Neural progenitor cell (in vitro differentiated cells): ENCODE data around the gene RBM45. TPM values are rescaled to one million over a fixed set of nuclear protein-coding genes. Genes with fewer than 3 reads are reported as not detected.

ENCODE experiments used
- DNase-seq: peaks from one replicate; pipeline ENCODE4 v3.0.0-alpha.2; 2016; ENCODE audit warnings: low spot score
- H2AFZ ChIP-seq: fragments of 200-600 bp; sonication (generic); replicated peaks from 2 replicates; pipeline ENCODE4 v1.6.1; 2016; ENCODE audit warnings: antibody characterized with exemption
- H3F3A ChIP-seq: fragments of 200-600 bp; sonication (generic); 2 replicates; pipeline ENCODE4 v1.6.1; 2016; ENCODE audit warnings: antibody characterized with exemption, low read depth
- H3K27ac ChIP-seq: fragments of 200-600 bp; sonication (generic); 2 replicates; pipeline ENCODE4 v1.5.1; 2016; ENCODE audit warnings: mild to moderate bottlenecking
- H3K27me3 ChIP-seq: fragments of 200-600 bp; sonication (generic); 2 replicates; pipeline ENCODE4 v1.6.1; 2016; ENCODE audit warnings: mild to moderate bottlenecking, moderate library complexity
- H3K36me3 ChIP-seq: fragments of 200-600 bp; sonication (generic); 2 replicates; pipeline ENCODE4 v1.5.1; 2016
- H3K4me1 ChIP-seq: fragments of 200-600 bp; sonication (generic); 2 replicates; pipeline ENCODE4 v1.6.1; 2016; ENCODE audit warnings: mixed run types
- H3K4me2 ChIP-seq: fragments of 200-600 bp; sonication (generic); 2 replicates; pipeline ENCODE4 v1.6.1; 2016
- H3K4me3 ChIP-seq: fragments of 200-600 bp; sonication (generic); 2 replicates; pipeline ENCODE4 v1.5.1; 2016
- H3K79me2 ChIP-seq: fragments of 200-600 bp; sonication (generic); 2 replicates; pipeline ENCODE4 v1.6.1; 2016; ENCODE audit warnings: low read depth
- H3K9ac ChIP-seq: fragments of 200-600 bp; sonication (generic); 2 replicates; pipeline ENCODE4 v1.6.1; 2016
- H3K9me3 ChIP-seq: fragments of 200-600 bp; sonication (generic); 2 replicates; pipeline ENCODE4 v1.5.1; 2016; ENCODE audit warnings: low read depth
- H4K20me1 ChIP-seq: fragments of 200-600 bp; sonication (generic); 2 replicates; pipeline ENCODE4 v1.6.1; 2016; ENCODE audit warnings: low read depth
- H3K27ac Mint-ChIP-seq: 3 replicates; pipeline ENCODE4 v1.8.0; 2021; ENCODE audit warnings: mixed read lengths
- H3K27me3 Mint-ChIP-seq: 2 replicates; pipeline ENCODE4 v1.8.0; 2022; ENCODE audit warnings: low read depth, mild to moderate bottlenecking, inconsistent platforms, moderate library complexity, mixed read lengths; ENCODE audit not compliant: insufficient read depth
- H3K36me3 Mint-ChIP-seq: 3 replicates; pipeline ENCODE4 v1.8.0; 2021; ENCODE audit warnings: mixed read lengths
- H3K4me1 Mint-ChIP-seq: 3 replicates; pipeline ENCODE4 v1.8.0; 2021; ENCODE audit warnings: mixed read lengths
- H3K4me3 Mint-ChIP-seq: 3 replicates; pipeline ENCODE4 v1.8.0; 2021; ENCODE audit warnings: mild to moderate bottlenecking, moderate library complexity, mixed read lengths
- H3K9me3 Mint-ChIP-seq: 3 replicates; pipeline ENCODE4 v1.8.0; 2020; ENCODE audit warnings: mixed read lengths
- EZH2 ChIP-seq: fragments of 200-600 bp; sonication (generic); IDR thresholded peaks from 2 replicates; pipeline ENCODE4 v1.6.1; 2017; ENCODE audit warnings: antibody characterized with exemption, mild to moderate bottlenecking, moderate library complexity
- EZH2phosphoT487 ChIP-seq: fragments of 200-600 bp; sonication (generic); IDR thresholded peaks from 2 replicates; pipeline ENCODE4 v1.6.1; 2017; ENCODE audit warnings: antibody characterized with exemption
- total RNA-seq: library from RNA; depleted of rRNA; stranded (reverse); fragments of >200 nt; gene quantifications from 2 replicates; pipeline ENCODE4 v1.2.3, GENCODE V29; 2015; ENCODE audit warnings: low replicate concordance
- TF ChIP-seq, protein P1 (sequence below): fragments of 200-600 bp; sonication (generic); IDR thresholded peaks from 2 replicates; pipeline ENCODE4 v1.5.1; 2017; ENCODE audit warnings: antibody characterized with exemption, mild to moderate bottlenecking

Gene RBM45
- total RNA-seq, 1 donor from 2014 or later: 23.0 TPM

DNA sequence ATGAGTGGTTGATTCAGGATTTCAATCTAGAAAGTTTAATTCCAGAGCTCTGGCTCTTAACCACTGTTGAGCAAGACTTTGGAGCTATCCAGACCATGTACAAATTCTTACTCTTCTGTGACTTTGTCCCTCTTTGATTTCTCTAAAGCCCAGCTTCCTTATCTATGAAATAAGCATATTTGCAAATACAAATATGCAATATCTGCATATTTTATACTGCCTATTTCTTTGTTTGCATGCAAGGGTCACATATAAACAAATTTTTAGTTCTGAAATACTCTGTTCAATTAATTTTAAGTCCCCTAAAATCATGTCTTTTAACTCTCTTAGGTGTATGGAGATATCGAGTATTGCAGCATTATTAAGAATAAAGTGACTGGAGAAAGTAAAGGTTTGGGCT, 5.5 kb downstream of the RBM45 start:
- Histone ChIP-seq H3K27ac (no peak overlapping the region), H3K36me3 (no peaks in the 10 kb centered on the region), H3K4me3 (no peak overlapping the region), H4K20me1 (no peaks in the 10 kb centered on the region), H3K27me3 (no peaks in the 10 kb centered on the region), H3K79me2 (peaks cover 5% of the 10 kb centered on the region), H3K9me3 (no peaks in the 10 kb centered on the region), H3K4me1 (peaks cover 5% of the 10 kb centered on the region), H3K9ac (no peak overlapping the region), H2AFZ (no peak overlapping the region), H3K4me2 (no peak overlapping the region), H3F3A (peaks cover under 1% of the 10 kb centered on the region)
- Mint-ChIP-seq H3K9me3 (no peaks in the 10 kb centered on the region), H3K36me3 (peaks cover 4% of the 10 kb centered on the region), H3K4me1 (peaks cover 11% of the 10 kb centered on the region), H3K27me3 (peaks cover 2% of the 10 kb centered on the region), H3K4me3 (no peak overlapping the region), H3K27ac (no peak overlapping the region)
- no peak for TF ChIP-seq EZH2phosphoT487
- no peak for TF ChIP-seq EZH2
- TF ChIP-seq, protein P1, sequence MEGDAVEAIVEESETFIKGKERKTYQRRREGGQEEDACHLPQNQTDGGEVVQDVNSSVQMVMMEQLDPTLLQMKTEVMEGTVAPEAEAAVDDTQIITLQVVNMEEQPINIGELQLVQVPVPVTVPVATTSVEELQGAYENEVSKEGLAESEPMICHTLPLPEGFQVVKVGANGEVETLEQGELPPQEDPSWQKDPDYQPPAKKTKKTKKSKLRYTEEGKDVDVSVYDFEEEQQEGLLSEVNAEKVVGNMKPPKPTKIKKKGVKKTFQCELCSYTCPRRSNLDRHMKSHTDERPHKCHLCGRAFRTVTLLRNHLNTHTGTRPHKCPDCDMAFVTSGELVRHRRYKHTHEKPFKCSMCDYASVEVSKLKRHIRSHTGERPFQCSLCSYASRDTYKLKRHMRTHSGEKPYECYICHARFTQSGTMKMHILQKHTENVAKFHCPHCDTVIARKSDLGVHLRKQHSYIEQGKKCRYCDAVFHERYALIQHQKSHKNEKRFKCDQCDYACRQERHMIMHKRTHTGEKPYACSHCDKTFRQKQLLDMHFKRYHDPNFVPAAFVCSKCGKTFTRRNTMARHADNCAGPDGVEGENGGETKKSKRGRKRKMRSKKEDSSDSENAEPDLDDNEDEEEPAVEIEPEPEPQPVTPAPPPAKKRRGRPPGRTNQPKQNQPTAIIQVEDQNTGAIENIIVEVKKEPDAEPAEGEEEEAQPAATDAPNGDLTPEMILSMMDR: no peak
- no peak for DNase-seq

DNA sequence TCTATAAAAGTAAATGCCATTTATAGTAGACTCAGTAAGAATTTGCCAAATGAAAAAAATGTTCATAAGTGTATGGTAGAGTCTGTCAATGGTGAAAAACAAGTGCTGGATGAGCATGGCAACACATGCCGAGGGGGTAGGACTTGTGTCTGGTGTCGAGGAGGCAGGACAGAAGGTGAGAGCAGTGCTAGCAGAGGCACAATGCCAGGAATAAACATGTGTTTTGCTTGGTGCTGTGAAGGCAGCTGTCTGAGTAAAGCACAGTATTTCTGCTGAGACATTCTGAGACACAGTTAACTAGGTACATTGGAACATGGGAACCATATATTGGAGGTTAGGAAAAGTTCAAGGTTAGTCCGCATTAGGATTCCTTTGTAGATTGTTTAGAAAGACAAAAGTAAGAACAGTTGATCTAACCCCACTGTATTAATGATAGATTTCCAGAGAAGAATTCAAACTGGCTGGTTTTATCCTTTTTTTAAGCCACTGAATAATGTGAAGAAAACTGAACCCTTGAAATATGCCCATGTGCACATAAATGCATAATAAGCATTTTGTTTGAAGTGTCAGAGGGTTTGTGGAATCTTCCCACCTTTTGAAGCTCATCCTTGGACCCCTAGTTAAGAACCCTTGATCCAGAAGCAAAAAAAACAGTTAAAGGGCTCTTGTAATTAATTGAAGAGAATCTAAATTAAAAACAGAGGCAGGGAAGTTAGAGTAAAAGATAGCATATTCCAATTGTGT, 7.1 kb downstream of the RBM45 start:
- no peaks in the 10 kb centered on the region for H3K27me3 ChIP-seq
- no peaks in the 10 kb centered on the region for H3K4me1 ChIP-seq
- H3K9ac ChIP-seq: no peak overlapping the region
- H3K4me1 Mint-ChIP-seq: peaks cover under 1% of the 10 kb centered on the region
- no peak for DNase-seq
- H3K27ac Mint-ChIP-seq: no peak overlapping the region
- no peak overlapping the region for H3K4me3 Mint-ChIP-seq
- no peak overlapping the region for H2AFZ ChIP-seq
- peaks cover 5% of the 10 kb centered on the region for H3K36me3 ChIP-seq
- H3F3A ChIP-seq: no peaks in the 10 kb centered on the region
- H3K27me3 Mint-ChIP-seq: peaks cover 2% of the 10 kb centered on the region
- H3K36me3 Mint-ChIP-seq: peaks cover 6% of the 10 kb centered on the region
- H4K20me1 ChIP-seq: no peaks in the 10 kb centered on the region
- no peaks in the 10 kb centered on the region for H3K9me3 Mint-ChIP-seq
- H3K4me2 ChIP-seq: no peak overlapping the region
- no peak overlapping the region for H3K27ac ChIP-seq
- H3K4me3 ChIP-seq: no peak overlapping the region
- H3K9me3 ChIP-seq: no peaks in the 10 kb centered on the region
- no peak for TF ChIP-seq EZH2
- no peaks in the 10 kb centered on the region for H3K79me2 ChIP-seq

DNA sequence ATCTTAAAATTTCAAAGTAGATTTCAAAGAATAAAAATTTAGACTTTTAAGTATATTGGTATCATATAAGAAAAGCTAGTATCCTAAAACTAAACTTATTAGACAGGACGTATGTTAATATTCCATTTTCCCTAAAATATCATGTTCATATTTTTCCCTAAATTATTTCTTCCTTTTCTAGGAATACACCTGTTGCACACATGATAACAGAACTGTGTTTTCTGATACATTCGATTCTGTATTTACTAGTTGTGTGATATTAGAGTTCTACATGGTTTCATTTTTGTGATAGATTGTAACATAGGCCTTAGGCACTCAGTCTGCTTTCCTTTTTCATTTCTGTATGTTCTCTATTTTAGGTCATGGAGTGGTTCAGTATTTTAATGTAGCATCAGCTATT, 10.9 kb downstream of the RBM45 start:
- Histone ChIP-seq H2AFZ (no peak overlapping the region), H3K79me2 (no peaks in the 10 kb centered on the region), H3K9ac (no peak overlapping the region), H3K27me3 (no peaks in the 10 kb centered on the region), H3K27ac (no peak overlapping the region), H3K4me1 (no peaks in the 10 kb centered on the region), H3K4me2 (no peak overlapping the region), H3F3A (no peaks in the 10 kb centered on the region), H3K36me3 (peaks cover 10% of the 10 kb centered on the region), H4K20me1 (no peaks in the 10 kb centered on the region), H3K9me3 (no peaks in the 10 kb centered on the region), H3K4me3 (no peak overlapping the region)
- Mint-ChIP-seq H3K27me3 (peaks cover 2% of the 10 kb centered on the region), H3K4me3 (no peak overlapping the region), H3K27ac (no peak overlapping the region), H3K4me1 (no peaks in the 10 kb centered on the region), H3K36me3 (peaks cover 11% of the 10 kb centered on the region), H3K9me3 (no peaks in the 10 kb centered on the region)
- DNase-seq: no peak
- TF ChIP-seq EZH2 (no peak), EZH2phosphoT487 (no peak)
- TF ChIP-seq, protein P1: no peak

DNA sequence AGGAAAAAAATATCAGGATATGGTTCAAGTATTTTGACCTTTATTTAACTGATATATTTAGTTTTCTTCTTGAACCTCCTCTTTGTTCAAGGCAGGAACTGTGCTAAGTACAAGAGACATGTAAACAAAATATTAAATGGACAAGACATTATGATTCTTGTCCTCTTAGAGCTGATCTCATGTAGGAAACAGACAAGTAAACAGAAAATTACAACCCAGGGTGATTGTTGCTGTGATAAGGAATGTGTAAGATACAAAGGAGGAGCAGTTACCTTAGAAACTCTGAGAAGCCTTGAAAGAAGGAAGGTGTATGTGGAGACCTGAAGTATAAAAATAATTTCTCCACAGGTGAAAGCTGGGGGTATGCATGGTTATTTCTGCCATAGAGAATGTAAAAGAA, 12.9 kb downstream of the RBM45 start:
- no peak overlapping the region for H3K4me3 ChIP-seq
- Mint-ChIP-seq H3K4me1 (no peaks in the 10 kb centered on the region), H3K36me3 (peaks cover 11% of the 10 kb centered on the region), H3K4me3 (no peak overlapping the region), H3K9me3 (no peaks in the 10 kb centered on the region), H3K27me3 (no peaks in the 10 kb centered on the region), H3K27ac (no peak overlapping the region)
- no peak overlapping the region for H3K27ac ChIP-seq
- DNase-seq: no peak
- H2AFZ ChIP-seq: no peak overlapping the region
- TF ChIP-seq EZH2 (no peak), EZH2phosphoT487 (no peak)
- TF ChIP-seq, protein P1: no peak
- no peak overlapping the region for H3K9ac ChIP-seq
- H3K4me2 ChIP-seq: no peak overlapping the region
- H3F3A ChIP-seq: no peaks in the 10 kb centered on the region
- no peaks in the 10 kb centered on the region for H3K9me3 ChIP-seq
- H3K79me2 ChIP-seq: no peaks in the 10 kb centered on the region
- no peaks in the 10 kb centered on the region for H3K4me1 ChIP-seq
- peaks cover 10% of the 10 kb centered on the region for H3K36me3 ChIP-seq
- H3K27me3 ChIP-seq: no peaks in the 10 kb centered on the region
- no peaks in the 10 kb centered on the region for H4K20me1 ChIP-seq
